CD14-positive monocyte (primary cell): ENCODE results near the gene FIP1L1. TPM values are rescaled to one million over a fixed set of nuclear protein-coding genes. Genes with fewer than 3 reads are reported as not detected.

ENCODE experiments used
- DNase-seq, 3 donors: peaks; one replicate each; pipeline ENCODE4 v3.0.0-alpha.2; 2011 to 2022
- H2AFZ ChIP-seq: 2 replicates; pipeline ENCODE4 v1.6.0; 2012; ENCODE audit warnings: mild to moderate bottlenecking, low read depth, low read length, inconsistent platforms; ENCODE audit not compliant: insufficient read depth, poor library complexity, severe bottlenecking
- H3K27ac ChIP-seq, 2 donors: 1 replicate in 1 of 2; 2 replicates in 1 of 2; pipeline ENCODE4 v1.5.1; 2012 to 2013; ENCODE audit warnings: low read length in 2 of 2, control low read depth in 1 of 2, inconsistent platforms in 1 of 2, low read depth in 1 of 2, mild to moderate bottlenecking in 1 of 2
- H3K27me3 ChIP-seq, 2 donors: one replicate each; pipeline versions ENCODE4 v1.6.0 to v1.6.1; 2011 to 2013; ENCODE audit warnings: low read length in 2 of 2; ENCODE audit not compliant: control insufficient read depth in 2 of 2, insufficient read depth in 2 of 2
- H3K36me3 ChIP-seq, 2 donors: replicated peaks in 1 of 2; 1 replicate in 1 of 2; 2 replicates in 1 of 2; pipeline versions ENCODE4 v1.5.1 to v1.6.1; 2012 to 2013; ENCODE audit warnings: low read length in 2 of 2, control low read depth in 1 of 2, inconsistent platforms in 1 of 2, mild to moderate bottlenecking in 1 of 2; ENCODE audit not compliant: insufficient read depth in 2 of 2, control insufficient read depth in 1 of 2
- H3K4me1 ChIP-seq, 2 donors: 1 replicate in 1 of 2; 2 replicates in 1 of 2; pipeline versions ENCODE4 v1.5.1 to v1.6.1; 2012 to 2013; ENCODE audit warnings: low read length in 2 of 2, control low read depth in 1 of 2, inconsistent platforms in 1 of 2, mild to moderate bottlenecking in 1 of 2, moderate library complexity in 1 of 2; ENCODE audit not compliant: insufficient read depth in 2 of 2, control insufficient read depth in 1 of 2
- H3K4me2 ChIP-seq: replicated peaks from 2 replicates; pipeline ENCODE3; 2012; ENCODE audit warnings: low read length, moderate library complexity, mild to moderate bottlenecking; ENCODE audit not compliant: poor library complexity, severe bottlenecking; ENCODE audit errors: extremely low read depth
- H3K4me3 ChIP-seq, 3 experiments: fragments of 200-600 bp in 1 of 3; sonication (generic) in 1 of 3; replicated peaks in 1 of 3; 1 replicate in 2 of 3; 2 replicates in 1 of 3; pipeline ENCODE4 v1.5.1; 2011 to 2013; ENCODE audit warnings: low read length in 3 of 3, mild to moderate bottlenecking in 3 of 3, control low read depth in 2 of 3, low read depth in 2 of 3, inconsistent platforms in 1 of 3, moderate library complexity in 1 of 3
- H3K79me2 ChIP-seq: 2 replicates; pipeline ENCODE4 v1.6.0; 2012; ENCODE audit warnings: mild to moderate bottlenecking, control low read depth, inconsistent platforms, low read length, moderate library complexity; ENCODE audit not compliant: insufficient read depth
- H3K9ac ChIP-seq: 2 replicates; pipeline ENCODE4 v1.6.0; 2017; ENCODE audit warnings: low read length, mild to moderate bottlenecking; ENCODE audit not compliant: insufficient read depth, poor library complexity, severe bottlenecking
- H3K9me3 ChIP-seq, 2 donors: replicated peaks in 1 of 2; 1 replicate in 1 of 2; 2 replicates in 1 of 2; pipeline versions ENCODE4 v1.5.1 to v1.6.1; 2012 to 2013; ENCODE audit warnings: low read length in 2 of 2, control low read depth in 1 of 2; ENCODE audit not compliant: control insufficient read depth in 1 of 2, insufficient read depth in 1 of 2
- H4K20me1 ChIP-seq: 2 replicates; pipeline ENCODE4 v1.6.0; 2012; ENCODE audit warnings: mild to moderate bottlenecking, low read length, control low read depth, moderate library complexity; ENCODE audit not compliant: insufficient read depth
- H3K27ac Mint-ChIP-seq, 7 donors: one replicate each; pipeline ENCODE4 v1.8.0; 2020; ENCODE audit warnings: mild to moderate bottlenecking in 7 of 7, mixed read lengths in 7 of 7, moderate library complexity in 6 of 7, inconsistent platforms in 2 of 7
- H3K27me3 Mint-ChIP-seq, 3 donors: one replicate each; pipeline ENCODE4 v1.8.0; 2021 to 2022; ENCODE audit warnings: low read depth in 3 of 3, mild to moderate bottlenecking in 3 of 3, mixed read lengths in 3 of 3, moderate library complexity in 3 of 3, inconsistent platforms in 1 of 3
- H3K36me3 Mint-ChIP-seq, 2 donors: one replicate each; pipeline ENCODE4 v1.8.0; 2020; ENCODE audit warnings: mixed read lengths in 2 of 2, inconsistent platforms in 1 of 2, mild to moderate bottlenecking in 1 of 2
- H3K4me1 Mint-ChIP-seq: one replicate; pipeline ENCODE4 v1.8.0; 2020; ENCODE audit warnings: mild to moderate bottlenecking, mixed read lengths
- H3K4me3 Mint-ChIP-seq, 2 donors: one replicate each; pipeline ENCODE4 v1.8.0; 2020; ENCODE audit warnings: mild to moderate bottlenecking in 2 of 2, mixed read lengths in 2 of 2, moderate library complexity in 1 of 2
- H3K9me3 Mint-ChIP-seq, 7 donors: one replicate each; pipeline ENCODE4 v1.8.0; 2020 to 2022; ENCODE audit warnings: mixed read lengths in 7 of 7, mild to moderate bottlenecking in 6 of 7, moderate library complexity in 6 of 7, inconsistent platforms in 2 of 7
- WGBS: methylation state at CpG from one replicate; pipeline ENCODE4 v1.1.5; 2013; ENCODE audit warnings: missing lambda C conversion rate; ENCODE audit not compliant: insufficient coverage; 5-methylcytosine and 5-hydroxymethylcytosine counted together
- intact Hi-C, 2 donors: fragments of 100-400 bp; cut with micrococcal nuclease; formaldehyde crosslinking; loops; one replicate each; pipeline versions ENCODE4 v1.15.0 to v1.15.1; 2023
- polyA plus RNA-seq, 3 donors: library from polyadenylated mRNA; depleted of rRNA in 1 of 3; unstranded in 2 of 3; stranded (reverse) in 1 of 3; fragments of 300-500 nt in 2 of 3; fragments of >200 nt in 1 of 3; fragmentation: Illumina TruSeq in 2 of 3; gene quantifications; 1 replicate in 2 of 3; 2 replicates in 1 of 3; pipeline ENCODE4 v1.2.3, GENCODE V29; 2012 to 2021
- TF ChIP-seq, protein P1 (sequence below): fragments of 200-600 bp; IDR thresholded peaks from one replicate; pipeline ENCODE4 v1.8.0; 2022; ENCODE audit warnings: antibody characterized with exemption, mild to moderate bottlenecking

The FIP1L1 gene
- polyA plus RNA-seq, 3 donors: 14.5 to 36.9 (median 25.4) TPM

DNA sequence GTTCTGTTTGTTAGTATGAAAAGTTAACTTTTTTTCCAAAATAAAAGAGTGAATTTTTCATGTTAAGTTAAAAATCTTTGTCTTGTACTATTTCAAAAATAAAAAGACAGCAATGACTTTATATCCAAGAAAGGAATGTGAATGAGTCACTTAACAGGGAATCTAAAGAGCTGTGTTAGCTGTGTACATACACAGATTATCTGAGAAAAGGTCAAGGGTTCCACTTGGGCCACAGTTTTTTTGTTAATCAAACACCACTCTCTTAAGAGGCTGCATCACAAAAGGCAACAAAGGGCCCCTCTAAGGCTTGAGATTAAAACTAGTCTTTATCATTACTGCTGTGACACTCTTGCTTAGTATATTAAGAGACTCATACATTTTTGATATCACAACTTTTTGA is 82.1 kb downstream of the FIP1L1 start:
- Histone ChIP-seq H3K4me3 (no peak overlapping the region), H3K79me2 (no peaks in the 10 kb centered on the region), H3K9me3 (no peaks in the 10 kb centered on the region), H3K9ac (no peak overlapping the region), H3K36me3 (peaks cover 67 to 88% of the 10 kb centered on the region in 2 donors), H3K27ac (no peak overlapping the region), H4K20me1 (no peaks in the 10 kb centered on the region), H2AFZ (no peak overlapping the region), H3K4me2 (no peak overlapping the region), H3K27me3 (no peaks in the 10 kb centered on the region), H3K4me1 (no peaks in the 10 kb centered on the region)
- TF ChIP-seq, protein P1, sequence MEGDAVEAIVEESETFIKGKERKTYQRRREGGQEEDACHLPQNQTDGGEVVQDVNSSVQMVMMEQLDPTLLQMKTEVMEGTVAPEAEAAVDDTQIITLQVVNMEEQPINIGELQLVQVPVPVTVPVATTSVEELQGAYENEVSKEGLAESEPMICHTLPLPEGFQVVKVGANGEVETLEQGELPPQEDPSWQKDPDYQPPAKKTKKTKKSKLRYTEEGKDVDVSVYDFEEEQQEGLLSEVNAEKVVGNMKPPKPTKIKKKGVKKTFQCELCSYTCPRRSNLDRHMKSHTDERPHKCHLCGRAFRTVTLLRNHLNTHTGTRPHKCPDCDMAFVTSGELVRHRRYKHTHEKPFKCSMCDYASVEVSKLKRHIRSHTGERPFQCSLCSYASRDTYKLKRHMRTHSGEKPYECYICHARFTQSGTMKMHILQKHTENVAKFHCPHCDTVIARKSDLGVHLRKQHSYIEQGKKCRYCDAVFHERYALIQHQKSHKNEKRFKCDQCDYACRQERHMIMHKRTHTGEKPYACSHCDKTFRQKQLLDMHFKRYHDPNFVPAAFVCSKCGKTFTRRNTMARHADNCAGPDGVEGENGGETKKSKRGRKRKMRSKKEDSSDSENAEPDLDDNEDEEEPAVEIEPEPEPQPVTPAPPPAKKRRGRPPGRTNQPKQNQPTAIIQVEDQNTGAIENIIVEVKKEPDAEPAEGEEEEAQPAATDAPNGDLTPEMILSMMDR: no peak
- Mint-ChIP-seq H3K9me3 (no peaks in the 10 kb centered on the region), H3K4me1 (peaks cover 2% of the 10 kb centered on the region), H3K36me3 (peaks cover 49 to 65% of the 10 kb centered on the region in 2 donors), H3K27me3 (peaks cover 0 to 2% (median 0%) of the 10 kb centered on the region in 3 donors), H3K4me3 (no peak overlapping the region), H3K27ac (no peak overlapping the region)
- DNase-seq: no peak
- intact Hi-C loops: no loop called here

DNA sequence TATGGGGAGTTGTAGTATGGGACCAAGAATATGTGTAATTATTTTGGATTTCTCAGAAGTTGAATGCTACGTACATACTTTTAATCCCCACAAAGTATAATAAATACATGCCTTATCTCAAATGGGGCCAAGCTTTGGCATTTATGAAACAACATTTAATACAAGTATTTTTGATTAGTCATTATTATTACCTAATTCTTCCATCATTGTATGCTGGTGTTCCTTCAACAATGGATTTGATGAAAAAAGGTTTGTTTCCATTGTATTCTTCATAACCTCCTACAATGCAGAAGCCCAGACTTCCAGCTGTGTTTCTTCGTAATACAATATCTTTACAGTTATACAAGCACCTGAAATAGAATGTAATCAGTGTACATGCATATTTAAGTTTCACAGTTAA is 83.8 kb downstream of the FIP1L1 start:
- intact Hi-C loops: no loop called here
- no peak overlapping the region for H3K27ac ChIP-seq
- peaks cover 0 to 1% of the 10 kb centered on the region in 2 donors for H3K9me3 ChIP-seq
- H3K36me3 Mint-ChIP-seq: peaks cover 34 to 50% of the 10 kb centered on the region in 2 donors
- no peak overlapping the region for H3K4me3 Mint-ChIP-seq
- no peak overlapping the region for H3K4me2 ChIP-seq
- peaks cover 0 to 2% (median 0%) of the 10 kb centered on the region in 3 donors for H3K27me3 Mint-ChIP-seq
- peaks cover 53 to 71% of the 10 kb centered on the region in 2 donors for H3K36me3 ChIP-seq
- H3K9ac ChIP-seq: no peak overlapping the region
- no peak for DNase-seq
- H3K9me3 Mint-ChIP-seq: peaks cover under 1 to 3% (median 2%) of the 10 kb centered on the region in 7 donors
- H3K4me3 ChIP-seq: no peak overlapping the region
- no peak overlapping the region for H2AFZ ChIP-seq
- no peaks in the 10 kb centered on the region for H4K20me1 ChIP-seq
- H3K4me1 Mint-ChIP-seq: no peaks in the 10 kb centered on the region
- TF ChIP-seq, protein P1: no peak
- WGBS: no CpG with 5 or more reads among the region's 2 CpGs
- H3K4me1 ChIP-seq: no peaks in the 10 kb centered on the region
- no peaks in the 10 kb centered on the region for H3K27me3 ChIP-seq
- H3K79me2 ChIP-seq: no peaks in the 10 kb centered on the region
- no peak overlapping the region for H3K27ac Mint-ChIP-seq
